GM12878 (cell line): ENCODE measurements around the gene SKA1. TPM values are rescaled to one million over a fixed set of nuclear protein-coding genes. Genes with fewer than 3 reads are reported as not detected.

Experiments used
- ATAC-seq: fragments of 200-7000 bp; cut with Tn5 transposase; 3 replicates; pipeline ENCODE4 v1.9.1; 2020; ENCODE audit warnings: mild to moderate bottlenecking, moderate library complexity
- Bru-seq: library from RNA; stranded (reverse); fragments of 400-500 nt; gene quantifications from one replicate; lab custom pipeline; 2021; lab: Mats Ljungman, UMichigan
- BruChase-seq, 2 experiments: library from RNA; stranded (reverse); fragments of 400-500 nt; gene quantifications; one replicate each; lab custom pipeline; 2021; lab: Mats Ljungman, UMichigan
- BruUV-seq: library from RNA; stranded (reverse); fragments of 400-500 nt; replicated peaks from 2 replicates; lab custom pipeline; 2021; lab: Mats Ljungman, UMichigan
- CTCF ChIA-PET: fragments of 300-600 bp; sonication (Branson Sonifier 250); formaldehyde crosslinking; extraction: SDS; loops from one replicate; lab custom pipeline; 2021; ENCODE audit warnings: inconsistent platforms; lab: Yijun Ruan, JAX
- POLR2A ChIA-PET: fragments of 350-600 bp; formaldehyde crosslinking; extraction: SDS; loops from one replicate; lab custom pipeline; 2021; ENCODE audit warnings: inconsistent platforms; lab: Charles Lee
- RAD21 ChIA-PET: fragments of 300-600 bp; sonication (Branson Sonifier 250); formaldehyde crosslinking; loops from one replicate; lab custom pipeline; 2023; ENCODE audit warnings: antibody characterized with exemption; ENCODE audit not compliant: unreplicated experiment; lab: Charles Lee
- SMC1A ChIA-PET: fragments of 300-600 bp; sonication (Branson Sonifier 250); formaldehyde crosslinking; loops from one replicate; lab custom pipeline; 2023; ENCODE audit not compliant: unreplicated experiment, uncharacterized antibody; lab: Charles Lee
- DNase-seq: peaks from one replicate; pipeline ENCODE4 v3.0.0-alpha.2; 2011; ENCODE audit warnings: low read depth, low spot score
- FAIRE-seq: peaks from 3 replicates; lab custom pipeline; 2011; peaks lifted over from hg19 to GRCh38; lab: Jason Lieb, UNC
- H2AFZ ChIP-seq: 2 replicates; pipeline ENCODE4 v1.6.0; 2011; ENCODE audit warnings: low read depth, low read length, control low read depth; ENCODE audit not compliant: control insufficient read depth
- H3K27ac ChIP-seq: 2 replicates; pipeline ENCODE4 v1.5.1; 2011; ENCODE audit warnings: control low read depth; ENCODE audit not compliant: control insufficient read depth, insufficient read depth
- H3K27me3 ChIP-seq, 2 experiments: replicated peaks in 1 of 2; 2 replicates each; pipeline versions ENCODE4 v1.6.0 to v1.6.1; 2011; ENCODE audit warnings: low read length in 1 of 2; ENCODE audit not compliant: control insufficient read depth in 2 of 2, insufficient read depth in 2 of 2
- H3K36me3 ChIP-seq, 2 experiments: 2 replicates each; pipeline ENCODE4 v1.5.1; 2011; ENCODE audit warnings: low read length in 1 of 2; ENCODE audit not compliant: control insufficient read depth in 2 of 2, insufficient read depth in 2 of 2
- H3K4me1 ChIP-seq: 2 replicates; pipeline ENCODE4 v1.6.1; 2011; ENCODE audit warnings: mild to moderate bottlenecking, low read length, moderate library complexity, mixed read lengths; ENCODE audit not compliant: control insufficient read depth, insufficient read depth
- H3K4me2 ChIP-seq: 2 replicates; pipeline ENCODE4 v1.6.0; 2011; ENCODE audit warnings: control low read depth; ENCODE audit not compliant: control insufficient read depth, insufficient read depth
- H3K4me3 ChIP-seq: fragments of 200-600 bp; sonication (generic); 2 replicates; pipeline ENCODE4 v1.5.1; 2016
- H3K79me2 ChIP-seq: 2 replicates; pipeline ENCODE4 v1.6.0; 2011; ENCODE audit warnings: low read length; ENCODE audit not compliant: control insufficient read depth, insufficient read depth
- H3K9ac ChIP-seq: 2 replicates; pipeline ENCODE4 v1.8.0; 2011; ENCODE audit warnings: low read length, control low read depth, mixed read lengths; ENCODE audit not compliant: control insufficient read depth, insufficient read depth
- H3K9me3 ChIP-seq: replicated peaks from 3 replicates; pipeline ENCODE4 v1.5.1; 2011; ENCODE audit warnings: mild to moderate bottlenecking, low read length; ENCODE audit not compliant: control insufficient read depth, insufficient read depth
- H4K20me1 ChIP-seq: 2 replicates; pipeline ENCODE4 v1.6.0; 2011; ENCODE audit not compliant: control insufficient read depth, insufficient read depth
- ATF7 ChIP-seq: fragments of 450-650 bp; IDR thresholded peaks from 2 replicates; pipeline ENCODE4 v1.6.1; 2016; ENCODE audit warnings: low read depth, mild to moderate bottlenecking
- EP300 ChIP-seq, 2 experiments: fragments of 150-350 bp in 1 of 2; IDR thresholded peaks; 2 replicates each; pipeline ENCODE4 v1.6.1; 2011 to 2012; ENCODE audit warnings: low read depth in 2 of 2, low read length in 2 of 2, borderline replicate concordance in 1 of 2, improper control_type of control experiment in 1 of 2, inconsistent platforms in 1 of 2; ENCODE audit not compliant: control insufficient read depth in 1 of 2
- IKZF1 ChIP-seq: fragments of 450-650 bp; conservative IDR thresholded peaks from 2 replicates; pipeline ENCODE4 v1.6.1; 2017; ENCODE audit warnings: antibody characterized with exemption, mild to moderate bottlenecking
- NR2F1 ChIP-seq: fragments of 450-650 bp; conservative IDR thresholded peaks from 2 replicates; pipeline ENCODE4 v1.6.1; 2017; ENCODE audit warnings: mild to moderate bottlenecking
- NRF1 ChIP-seq: conservative IDR thresholded peaks from 2 replicates; pipeline ENCODE4 v1.6.1; 2011; ENCODE audit warnings: mild to moderate bottlenecking, low read depth, low read length, improper control_type of control experiment
- POLR2A ChIP-seq: IDR thresholded peaks from 2 replicates; pipeline ENCODE4 v1.6.1; 2011; ENCODE audit warnings: low read depth, mild to moderate bottlenecking, low read length
- POLR2AphosphoS2 ChIP-seq: IDR thresholded peaks from 2 replicates; pipeline ENCODE4 v1.6.1; 2011; ENCODE audit warnings: low read depth, mild to moderate bottlenecking, low read length, improper control_type of control experiment, moderate library complexity
- POLR2AphosphoS5 ChIP-seq: IDR thresholded peaks from 2 replicates; pipeline ENCODE4 v1.6.1; 2011; ENCODE audit warnings: mild to moderate bottlenecking, low read length, inconsistent platforms
- SMAD5 ChIP-seq: IDR thresholded peaks from 2 replicates; pipeline ENCODE4 v1.6.1; 2016; ENCODE audit warnings: antibody characterized with exemption, low read depth
- STAT1 ChIP-seq: fragments of 450-650 bp; conservative IDR thresholded peaks from 2 replicates; pipeline ENCODE4 v1.6.1; 2014; ENCODE audit warnings: antibody characterized with exemption, mild to moderate bottlenecking
- TCF12 ChIP-seq: IDR thresholded peaks from 2 replicates; pipeline ENCODE4 v1.6.1; 2011; ENCODE audit warnings: low read depth, mild to moderate bottlenecking, low read length
- WGBS: methylation state at CpG from one replicate; pipeline ENCODE4 v1.1.6; 2016; ENCODE audit warnings: low lambda C conversion rate; ENCODE audit not compliant: insufficient replicate concordance, insufficient coverage; ENCODE audit errors: missing lambda C conversion rate; 5-methylcytosine and 5-hydroxymethylcytosine counted together
- in situ Hi-C: fragments of 300-500 bp; cut with MboI; formaldehyde crosslinking; loops from 9 replicates; pipeline ENCODE4 v1.14.3; 2018; ENCODE audit warnings: mixed read lengths
- intact Hi-C: fragments of 100-400 bp; cut with micrococcal nuclease; formaldehyde crosslinking; loops from one replicate; pipeline ENCODE4 v1.14.2; 2022; ENCODE audit not compliant: unreplicated experiment
- long read RNA-seq, 2 experiments: library from polyadenylated mRNA; unstranded; transcript quantifications; one replicate each; pipeline ENCODE4 v2.0.0, GENCODE V29; 2019 to 2020
- polyA minus RNA-seq, 3 experiments: library from RNA; depleted of rRNA, polyadenylated mRNA; stranded (reverse); fragments of >200 nt; gene quantifications; 2 replicates each; pipeline ENCODE4 v1.2.3, GENCODE V29; 2011
- polyA plus RNA-seq, 11 experiments: library from polyadenylated mRNA; depleted of rRNA in 4 of 11; unstranded in 6 of 11; stranded (reverse) in 5 of 11; fragments of >200 nt; fragmentation: Nextera tagmentation in 4 of 11; fragmentation: Illumina TruSeq in 1 of 11; extraction: Ambion mirVana in 4 of 11; extraction: Trizol in 1 of 11; gene quantifications; 1 replicate in 1 of 11; 2 replicates in 10 of 11; pipeline versions ENCODE4 v1.2.1 to v1.2.3, GENCODE V29; 2011 to 2016; ENCODE audit warnings: inconsistent platforms in 2 of 11, missing spikeins in 2 of 11, low read depth in 1 of 11
- total RNA-seq, 4 experiments: library from RNA; depleted of rRNA in 3 of 4; stranded (reverse); fragments of >200 nt in 3 of 4; fragmentation: Illumina TruSeq in 1 of 4; extraction: Trizol in 1 of 4; gene quantifications; 2 replicates each; pipeline versions ENCODE4 v1.2.1 to v1.2.3, GENCODE V29; 2013 to 2021
- TF ChIP-seq, protein P1 (sequence below): fragments of 450-650 bp; formaldehyde crosslinking; IDR thresholded peaks from 2 replicates; pipeline ENCODE4 v1.4.0; 2020; ENCODE audit warnings: mild to moderate bottlenecking, moderate library complexity
- TF ChIP-seq, protein P2 (sequence below): fragments of 450-650 bp; IDR thresholded peaks from 2 replicates; pipeline ENCODE4 v1.6.1; 2014; ENCODE audit warnings: mild to moderate bottlenecking

The SKA1 gene, protein sequence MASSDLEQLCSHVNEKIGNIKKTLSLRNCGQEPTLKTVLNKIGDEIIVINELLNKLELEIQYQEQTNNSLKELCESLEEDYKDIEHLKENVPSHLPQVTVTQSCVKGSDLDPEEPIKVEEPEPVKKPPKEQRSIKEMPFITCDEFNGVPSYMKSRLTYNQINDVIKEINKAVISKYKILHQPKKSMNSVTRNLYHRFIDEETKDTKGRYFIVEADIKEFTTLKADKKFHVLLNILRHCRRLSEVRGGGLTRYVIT
- total RNA-seq (2013; cell fraction: nucleolus; rRNA removed): 2.9 and 3.6 TPM in 2 replicates
- total RNA-seq (2014; rRNA removed): 31.3 and 34.2 TPM in 2 replicates
- 32.3 and 35.7 TPM in 2 replicates for total RNA-seq (2014; rRNA removed; fragmentation: Illumina TruSeq; extraction: Trizol)
- 24.0 and 25.6 TPM in 2 replicates for total RNA-seq (2021)
- polyA plus RNA-seq (2011; ENCODE audit: low read depth): 9.8 TPM
- polyA plus RNA-seq (2011; rRNA removed): 23.7 and 38.6 TPM in 2 replicates
- polyA plus RNA-seq (2011; cell fraction: cytosol; rRNA removed): 17.4 and 18.1 TPM in 2 replicates
- polyA plus RNA-seq (2011; cell fraction: nucleus; rRNA removed): 4.3 and 5.8 TPM in 2 replicates
- polyA plus RNA-seq (2012): 11.6 and 13.5 TPM in 2 replicates
- 36.7 and 40.9 TPM in 2 replicates for polyA plus RNA-seq (2014; fragmentation: Illumina TruSeq; extraction: Trizol)
- polyA plus RNA-seq (2014; fragmentation: Nextera tagmentation; extraction: Ambion mirVana): 10 to 100 TPM; 16.4 to 17.6 TPM
- polyA plus RNA-seq (2014; rRNA removed): 25.4 and 30.8 TPM in 2 replicates
- 10 to 100 TPM; 31.9 to 34.2 TPM for polyA plus RNA-seq (2016; fragmentation: Nextera tagmentation; extraction: Ambion mirVana)
- polyA minus RNA-seq (2011; rRNA and poly(A)+ RNA removed): 14.8 and 18.1 TPM in 2 replicates
- 11.0 and 16.4 TPM in 2 replicates for polyA minus RNA-seq (2011; cell fraction: cytosol; rRNA and poly(A)+ RNA removed)
- 2.3 and 5.5 TPM in 2 replicates for polyA minus RNA-seq (2011; cell fraction: nucleus; rRNA and poly(A)+ RNA removed)
- percentile 75 among the genes with signal in this experiment for Bru-seq, nascent RNA
- percentile 75 among the genes with signal in this experiment for BruChase-seq, experiment 1, labeled RNA remaining after a 6-hour chase
- percentile 81 among the genes with signal in this experiment for BruChase-seq, experiment 2, labeled RNA remaining after a 2-hour chase
- long read RNA-seq, experiment 1, transcript SKA1-201 (7 exons, 2,905 nt): major isoform, 5 of 12 reads
- long read RNA-seq, experiment 1, partial matches to known transcripts: 1 of 12 reads
- long read RNA-seq, experiment 1, other reads (novel, unspliced or antisense): 3 of 12 reads
- long read RNA-seq, experiment 2, transcript SKA1-202 (7 exons, 979 nt): minor isoform, 12 of 62 reads
- long read RNA-seq, experiment 2, transcript SKA1-201 (7 exons, 2,905 nt): major isoform, 35 of 62 reads
- long read RNA-seq, experiment 2, partial matches to known transcripts: 3 of 62 reads
- long read RNA-seq, experiment 2, other reads (novel, unspliced or antisense): 12 of 62 reads

DNA sequence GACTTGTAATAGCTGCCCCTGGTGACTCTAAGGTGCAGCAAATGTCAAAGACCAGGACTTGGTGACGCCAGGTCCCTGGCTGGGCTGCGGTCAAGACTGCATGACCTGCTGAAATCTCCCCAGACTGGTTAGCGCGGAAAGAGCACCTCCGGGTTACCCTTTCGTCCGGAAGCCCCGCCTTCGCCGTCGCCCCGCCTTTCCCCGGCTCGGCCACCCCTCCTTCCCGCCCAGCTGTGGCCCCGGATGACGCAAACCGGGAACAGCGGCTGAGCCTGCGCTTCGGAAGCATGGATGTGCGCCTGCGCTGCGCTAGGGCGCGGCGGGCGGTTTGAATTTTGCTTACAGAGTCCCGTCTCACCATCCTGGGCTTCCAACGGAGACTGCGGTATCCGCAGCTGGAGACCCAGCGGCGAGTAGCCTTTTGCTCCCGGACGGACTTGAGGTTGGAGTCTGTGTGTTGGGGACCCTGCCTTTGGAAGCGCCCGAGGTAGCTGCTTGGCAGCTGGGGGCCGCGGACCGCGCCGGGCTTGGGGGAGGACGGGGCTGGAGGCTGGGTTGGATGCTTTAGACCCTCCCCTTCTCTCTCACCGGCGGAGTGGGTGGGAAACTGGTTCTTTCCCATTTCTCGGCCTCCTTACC is at the start of gene SKA1:
Gene SKA1 (plus strand): TSS at position 294 of the 639 bp plus-strand sequence. CDS start 785 bp downstream, outside the sequence.
- Histone ChIP-seq H3K36me3 (no peaks in the 10 kb centered on the region; a peak in 2 of 4 replicates), H3K27ac (peak within 1 kb of the TSS; percentile 82), H3K4me2 (peak within 1 kb of the TSS; percentile 93), H4K20me1 (no peaks in the 10 kb centered on the region), H3K9ac (peak within 1 kb of the TSS; percentile 80), H3K4me3 (peak within 1 kb of the TSS; percentile 93), H3K9me3 (peaks cover 5% of the 10 kb centered on the region), H3K27me3 (no peaks in the 10 kb centered on the region), H3K79me2 (peaks cover 13% of the 10 kb centered on the region), H2AFZ (peak within 1 kb of the TSS; percentile 96), H3K4me1 (peaks cover 7% of the 10 kb centered on the region)
- SMC1A ChIA-PET: interaction anchor here (0.7 to 4.7 kb wide), 6 partner anchors 12 to 1246 kb away, joined by 3 to 35 read pairs (median 3); no protein-coding TSS in a partner anchor
- RAD21 ChIA-PET: interaction anchor here (1.5 kb wide), 1 partner anchor 17 kb away, joined by 12 read pairs; no protein-coding TSS in a partner anchor
- ATAC-seq: peak; percentile 98
- WGBS: under 1% methylated on average over 38 of the region's 47 CpGs
- peak; percentile 77 for DNase-seq
- no TSS peak for BruUV-seq
- CTCF ChIA-PET: interaction anchor here (0.6 to 2.2 kb wide), 8 partner anchors 15 to 180 kb away, joined by 3 to 12 read pairs (median 4); partner anchors contain the start of gene MYO5B
- peak; percentile 78 for FAIRE-seq
- intact Hi-C loops (no loop called here), in situ Hi-C loops (no loop called here)
- POLR2A ChIA-PET: interaction anchor here (0.6 to 1.9 kb wide), 9 partner anchors 12 to 460 kb away, joined by 3 to 6 read pairs (median 3); partner anchors contain the start of genes CFAP53 and MBD1
- TF ChIP-seq, protein P1, sequence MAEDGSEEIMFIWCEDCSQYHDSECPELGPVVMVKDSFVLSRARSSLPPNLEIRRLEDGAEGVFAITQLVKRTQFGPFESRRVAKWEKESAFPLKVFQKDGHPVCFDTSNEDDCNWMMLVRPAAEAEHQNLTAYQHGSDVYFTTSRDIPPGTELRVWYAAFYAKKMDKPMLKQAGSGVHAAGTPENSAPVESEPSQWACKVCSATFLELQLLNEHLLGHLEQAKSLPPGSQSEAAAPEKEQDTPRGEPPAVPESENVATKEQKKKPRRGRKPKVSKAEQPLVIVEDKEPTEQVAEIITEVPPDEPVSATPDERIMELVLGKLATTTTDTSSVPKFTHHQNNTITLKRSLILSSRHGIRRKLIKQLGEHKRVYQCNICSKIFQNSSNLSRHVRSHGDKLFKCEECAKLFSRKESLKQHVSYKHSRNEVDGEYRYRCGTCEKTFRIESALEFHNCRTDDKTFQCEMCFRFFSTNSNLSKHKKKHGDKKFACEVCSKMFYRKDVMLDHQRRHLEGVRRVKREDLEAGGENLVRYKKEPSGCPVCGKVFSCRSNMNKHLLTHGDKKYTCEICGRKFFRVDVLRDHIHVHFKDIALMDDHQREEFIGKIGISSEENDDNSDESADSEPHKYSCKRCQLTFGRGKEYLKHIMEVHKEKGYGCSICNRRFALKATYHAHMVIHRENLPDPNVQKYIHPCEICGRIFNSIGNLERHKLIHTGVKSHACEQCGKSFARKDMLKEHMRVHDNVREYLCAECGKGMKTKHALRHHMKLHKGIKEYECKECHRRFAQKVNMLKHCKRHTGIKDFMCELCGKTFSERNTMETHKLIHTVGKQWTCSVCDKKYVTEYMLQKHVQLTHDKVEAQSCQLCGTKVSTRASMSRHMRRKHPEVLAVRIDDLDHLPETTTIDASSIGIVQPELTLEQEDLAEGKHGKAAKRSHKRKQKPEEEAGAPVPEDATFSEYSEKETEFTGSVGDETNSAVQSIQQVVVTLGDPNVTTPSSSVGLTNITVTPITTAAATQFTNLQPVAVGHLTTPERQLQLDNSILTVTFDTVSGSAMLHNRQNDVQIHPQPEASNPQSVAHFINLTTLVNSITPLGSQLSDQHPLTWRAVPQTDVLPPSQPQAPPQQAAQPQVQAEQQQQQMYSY (CRISPR knock-in tag): no peak
- TF ChIP-seq, protein P2, sequence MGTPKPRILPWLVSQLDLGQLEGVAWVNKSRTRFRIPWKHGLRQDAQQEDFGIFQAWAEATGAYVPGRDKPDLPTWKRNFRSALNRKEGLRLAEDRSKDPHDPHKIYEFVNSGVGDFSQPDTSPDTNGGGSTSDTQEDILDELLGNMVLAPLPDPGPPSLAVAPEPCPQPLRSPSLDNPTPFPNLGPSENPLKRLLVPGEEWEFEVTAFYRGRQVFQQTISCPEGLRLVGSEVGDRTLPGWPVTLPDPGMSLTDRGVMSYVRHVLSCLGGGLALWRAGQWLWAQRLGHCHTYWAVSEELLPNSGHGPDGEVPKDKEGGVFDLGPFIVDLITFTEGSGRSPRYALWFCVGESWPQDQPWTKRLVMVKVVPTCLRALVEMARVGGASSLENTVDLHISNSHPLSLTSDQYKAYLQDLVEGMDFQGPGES: no peak
- TF ChIP-seq NR2F1 (peak; percentile 67; the same call in 1 of the 2 replicates), SMAD5 (peak; percentile 53; the same call in 1 of the 2 replicates), STAT1 (0 out of 2 replicates have a peak, but pooled peaks have one; percentile 45), POLR2AphosphoS2 (peak; percentile 91; the same call in 1 of the 2 replicates), POLR2A (peak; percentile 91), IKZF1 (peak; percentile 88), POLR2AphosphoS5 (peak; percentile 90), NRF1 (peak; percentile 81), ATF7 (peak; percentile 69), EP300 (IDR thresholded peaks at IDR 0.05; ENCODE audit: borderline replicate concordance in 1 of 2, control insufficient read depth in 1 of 2, low read depth in 2 of 2, low read length in 2 of 2) (peak in 1 of 2 experiments; percentile 26; a peak in 1 of 4 replicates), TCF12 (peak; percentile 69; the same call in 1 of the 2 replicates)
